Esophagus squamous epithelium (tissue), 4 donors: ENCODE data around the gene TMEM30A.

ENCODE experiments used
- CTCF ChIP-seq, 6 experiments: fragments of 450-650 bp in 4 of 6; fragments of 200-600 bp in 2 of 6; sonication (generic) in 2 of 6; IDR thresholded peaks; one replicate each; pipeline ENCODE4 v1.5.1; 2016 to 2019; ENCODE audit warnings: antibody characterized with exemption in 6 of 6, mild to moderate bottlenecking in 4 of 6, moderate library complexity in 4 of 6
- POLR2A ChIP-seq, 4 donors: fragments of 450-650 bp; IDR thresholded peaks; one replicate each; pipeline ENCODE4 v1.6.1; 2017; ENCODE audit warnings: antibody characterized with exemption in 4 of 4, mild to moderate bottlenecking in 4 of 4, moderate library complexity in 3 of 4

GRCh38 chr6:75208298-75209183 lies 76.1 kb downstream of the TMEM30A start:
- peak; percentile 69 to 87 (median 85) for TF ChIP-seq CTCF (IDR thresholded peaks at IDR 0.05)
- no peak for TF ChIP-seq POLR2A (IDR thresholded peaks at IDR 0.05)
